BJ (cell line): ENCODE measurements around the gene GPR45. TPM values are rescaled to one million over a fixed set of nuclear protein-coding genes. Genes with fewer than 3 reads are reported as not detected.

ENCODE experiments used
- CTCF ChIA-PET: fragments of 350-600 bp; formaldehyde crosslinking; extraction: SDS; loops from one replicate; lab custom pipeline; 2021; ENCODE audit warnings: antibody characterized with exemption, inconsistent platforms; lab: Yijun Ruan, JAX
- POLR2A ChIA-PET: fragments of 300-600 bp; sonication (Branson Sonifier 250); formaldehyde crosslinking; extraction: SDS; loops from one replicate; lab custom pipeline; 2021; ENCODE audit warnings: antibody characterized with exemption; lab: Charles Lee
- DNase-seq: peaks from one replicate; pipeline ENCODE4 v3.0.0-alpha.2; 2011; ENCODE audit warnings: low read depth
- H3K27me3 ChIP-seq: 2 replicates; pipeline ENCODE4 v1.6.0; 2011; ENCODE audit warnings: low read length; ENCODE audit not compliant: control insufficient read depth, insufficient read depth
- H3K36me3 ChIP-seq: 2 replicates; pipeline ENCODE4 v1.5.1; 2011; ENCODE audit warnings: low read length; ENCODE audit not compliant: control insufficient read depth, insufficient read depth
- H3K4me3 ChIP-seq: 2 replicates; pipeline ENCODE4 v1.5.1; 2011; ENCODE audit warnings: low read depth, mild to moderate bottlenecking, control low read depth, low read length
- CTCF ChIP-seq: IDR thresholded peaks from 2 replicates; pipeline ENCODE4 v1.5.1; 2011; ENCODE audit warnings: low read depth, mild to moderate bottlenecking, control low read depth, inconsistent platforms, low read length, moderate library complexity; ENCODE audit not compliant: insufficient read depth
- polyA minus RNA-seq: library from RNA; depleted of rRNA, polyadenylated mRNA; stranded (reverse); fragments of >200 nt; gene quantifications from 2 replicates; pipeline ENCODE4 v1.2.3, GENCODE V29; 2011; rRNA and poly(A)+ RNA removed
- polyA plus RNA-seq: library from polyadenylated mRNA; depleted of rRNA; stranded (reverse); fragments of >200 nt; gene quantifications from 2 replicates; pipeline ENCODE4 v1.2.3, GENCODE V29; 2011; rRNA removed

GPR45 gene
- polyA plus RNA-seq = not detected in 2 replicates
- polyA minus RNA-seq = not detected in 2 replicates

- ChIA-PET CTCF (interaction anchor here (0.7 to 1.7 kb wide), 4 partner anchors 20 to 127 kb away, joined by 3 to 8 read pairs (median 3); no protein-coding TSS in a partner anchor), POLR2A (no interaction called here)
- TF ChIP-seq CTCF = no peak
- no peaks in the 10 kb centered on the region for H3K27me3 ChIP-seq
- DNase-seq = no peak
- H3K4me3 ChIP-seq = no peak within 1 kb of the TSS
- no peaks in the 10 kb centered on the region for H3K36me3 ChIP-seq
Measured at GRCh38 chr2:105241443-105241842, at the start of gene GPR45. Gene GPR45, plus strand, starts transcription at chr2:105241743. Its CDS starts 116 bp downstream, at chr2:105241859.

- Histone ChIP-seq H3K36me3 (no peaks in the 10 kb centered on the region), H3K4me3 (no peak overlapping the region), H3K27me3 (peaks cover 2% of the 10 kb centered on the region; the same call in 1 of the 2 replicates)
- POLR2A ChIA-PET = no interaction called here
- DNase-seq = no peak
- TF ChIP-seq CTCF = no peak
- CTCF ChIA-PET = interaction anchor here (0.6 to 1.2 kb wide), 2 partner anchors 42 to 648 kb away, joined by 3 read pairs; no protein-coding TSS in a partner anchor
Measured at GRCh38 chr2:105194022-105194675, 47.4 kb upstream of the GPR45 start.

GRCh38 chr2:105196651-105197050, 44.9 kb upstream of the GPR45 start:
- POLR2A ChIA-PET = no interaction called here
- H3K27me3 ChIP-seq = peaks cover 2% of the 10 kb centered on the region; the same call in 1 of the 2 replicates
- no peak for DNase-seq
- TF ChIP-seq CTCF = no peak
- H3K4me3 ChIP-seq = no peak overlapping the region
- CTCF ChIA-PET = no interaction called here
- H3K36me3 ChIP-seq = no peaks in the 10 kb centered on the region

- peaks cover 1% of the 10 kb centered on the region; the same call in 1 of the 2 replicates for H3K27me3 ChIP-seq
- POLR2A ChIA-PET = no interaction called here
- no peak overlapping the region for H3K4me3 ChIP-seq
- TF ChIP-seq CTCF = no peak
- DNase-seq = no peak
- CTCF ChIA-PET = no interaction called here
- H3K36me3 ChIP-seq = no peaks in the 10 kb centered on the region
Measured at GRCh38 chr2:105215586-105216192, 25.9 kb upstream of the GPR45 start.

GRCh38 chr2:105220604-105221003, 20.9 kb upstream of the GPR45 start:
- H3K27me3 ChIP-seq = peaks cover 1% of the 10 kb centered on the region
- CTCF ChIA-PET = no interaction called here

More at GRCh38 chr2:105220604-105221003, 20.9 kb upstream of the GPR45 start:
- no peaks in the 10 kb centered on the region for H3K36me3 ChIP-seq
- POLR2A ChIA-PET = no interaction called here
- H3K4me3 ChIP-seq = no peak overlapping the region
- TF ChIP-seq CTCF = no peak
- DNase-seq = no peak
